GM23338 (cell line): Measurements from ENCODE around the gene WAPL. TPM values are rescaled to one million over a fixed set of nuclear protein-coding genes. Genes with fewer than 3 reads are reported as not detected.

Experiments used
- ATAC-seq: fragments of 200-7000 bp; cut with Tn5 transposase; 3 replicates; pipeline ENCODE4 v1.9.1; 2020
- DNase-seq: peaks from one replicate; pipeline ENCODE4 v3.0.0-alpha.2; 2015; ENCODE audit warnings: low spot score
- H2AFZ ChIP-seq: fragments of 200-600 bp; sonication (generic); 2 replicates; pipeline ENCODE4 v1.8.0; 2016; ENCODE audit warnings: antibody characterized with exemption, mild to moderate bottlenecking, moderate library complexity
- H3F3A ChIP-seq: fragments of 200-600 bp; sonication (generic); replicated peaks from 2 replicates; pipeline ENCODE4 v1.8.0; 2017; ENCODE audit warnings: antibody characterized with exemption, mixed run types, low read depth
- H3K27ac ChIP-seq: fragments of 200-600 bp; sonication (generic); 2 replicates; pipeline ENCODE4 v1.6.1; 2016; ENCODE audit warnings: low read depth
- H3K27me3 ChIP-seq: fragments of 200-600 bp; sonication (generic); 2 replicates; pipeline ENCODE4 v1.8.0; 2016; ENCODE audit warnings: mild to moderate bottlenecking, mixed run types, moderate library complexity; ENCODE audit not compliant: insufficient read depth
- H3K36me3 ChIP-seq: fragments of 200-600 bp; sonication (generic); 2 replicates; pipeline ENCODE4 v1.8.0; 2016; ENCODE audit warnings: mild to moderate bottlenecking; ENCODE audit not compliant: insufficient read depth
- H3K4me1 ChIP-seq: fragments of 200-600 bp; sonication (generic); 2 replicates; pipeline ENCODE4 v1.8.0; 2016; ENCODE audit warnings: mild to moderate bottlenecking, moderate library complexity; ENCODE audit not compliant: insufficient read depth
- H3K4me2 ChIP-seq: fragments of 200-600 bp; sonication (generic); 2 replicates; pipeline ENCODE4 v1.7.1; 2017; ENCODE audit warnings: mixed run types
- H3K4me3 ChIP-seq: fragments of 200-600 bp; sonication (generic); 2 replicates; pipeline ENCODE4 v1.6.1; 2016; ENCODE audit warnings: mixed run types
- H3K79me2 ChIP-seq: fragments of 200-600 bp; sonication (generic); replicated peaks from 2 replicates; pipeline ENCODE4 v1.8.0; 2017; ENCODE audit warnings: mild to moderate bottlenecking; ENCODE audit not compliant: insufficient read depth
- H3K9me2 ChIP-seq: fragments of 200-600 bp; sonication (generic); 2 replicates; pipeline ENCODE4 v1.8.0; 2017; ENCODE audit not compliant: insufficient read depth
- H4K20me1 ChIP-seq: fragments of 200-600 bp; sonication (generic); replicated peaks from 2 replicates; pipeline ENCODE4 v1.8.0; 2017; ENCODE audit warnings: mild to moderate bottlenecking; ENCODE audit not compliant: insufficient read depth
- H3K27ac Mint-ChIP-seq: 2 replicates; pipeline ENCODE4 v1.8.0; 2020; ENCODE audit warnings: inconsistent platforms, mild to moderate bottlenecking, moderate library complexity, mixed read lengths
- H3K27me3 Mint-ChIP-seq: 3 replicates; pipeline ENCODE4 v1.8.0; 2022; ENCODE audit warnings: low read depth, mild to moderate bottlenecking, moderate library complexity, mixed read lengths, inconsistent platforms; ENCODE audit not compliant: insufficient read depth, poor library complexity
- H3K36me3 Mint-ChIP-seq: 3 replicates; pipeline ENCODE4 v1.8.0; 2021; ENCODE audit warnings: low read depth, mild to moderate bottlenecking, inconsistent platforms, moderate library complexity, mixed read lengths
- H3K4me1 Mint-ChIP-seq: 3 replicates; pipeline ENCODE4 v1.8.0; 2020; ENCODE audit warnings: mild to moderate bottlenecking, inconsistent platforms, mixed read lengths
- H3K4me3 Mint-ChIP-seq: 3 replicates; pipeline ENCODE4 v1.8.0; 2021; ENCODE audit warnings: moderate library complexity, mild to moderate bottlenecking, inconsistent platforms, mixed read lengths
- H3K9me3 Mint-ChIP-seq: 3 replicates; pipeline ENCODE4 v1.8.0; 2020; ENCODE audit warnings: moderate library complexity, mild to moderate bottlenecking, inconsistent platforms, mixed read lengths
- CREB1 ChIP-seq: fragments of 250-450 bp; sonication (Bioruptor Pico); IDR thresholded peaks from 2 replicates; pipeline ENCODE4 v1.5.0; 2020; ENCODE audit warnings: low read depth, mild to moderate bottlenecking, moderate library complexity
- CTCF ChIP-seq, 2 experiments: fragments of 200-600 bp in 1 of 2; sonication (generic) in 1 of 2; conservative IDR thresholded peaks; 2 replicates each; pipeline versions ENCODE4 v1.5.1 to v1.6.1; 2016 to 2017; ENCODE audit warnings: antibody characterized with exemption in 2 of 2, low read depth in 2 of 2, mild to moderate bottlenecking in 2 of 2, moderate library complexity in 1 of 2
- EZH2 ChIP-seq: fragments of 200-600 bp; sonication (generic); IDR thresholded peaks from one replicate; pipeline ENCODE4 v1.8.0; 2017; ENCODE audit warnings: antibody characterized with exemption, mild to moderate bottlenecking, low read depth; ENCODE audit not compliant: unreplicated experiment
- JUNB ChIP-seq: IDR thresholded peaks from one replicate; pipeline ENCODE4 v1.6.1; 2016; ENCODE audit warnings: antibody characterized with exemption; ENCODE audit not compliant: unreplicated experiment
- NANOG ChIP-seq: IDR thresholded peaks from 2 replicates; pipeline ENCODE4 v1.6.1; 2016; ENCODE audit warnings: antibody characterized with exemption, borderline replicate concordance
- ZNF114 ChIP-seq: fragments of 250-450 bp; sonication (Bioruptor Pico); IDR thresholded peaks from 2 replicates; pipeline ENCODE4 v1.5.0; 2020; ENCODE audit warnings: mild to moderate bottlenecking, moderate library complexity
- ZNF331 ChIP-seq: fragments of 250-450 bp; sonication (Bioruptor Pico); IDR thresholded peaks from 2 replicates; pipeline ENCODE4 v1.5.0; 2020; ENCODE audit warnings: low read depth, mild to moderate bottlenecking, moderate library complexity
- ZNF462 ChIP-seq: fragments of 250-450 bp; sonication (Bioruptor Pico); IDR thresholded peaks from 2 replicates; pipeline ENCODE4 v1.5.0; 2020; ENCODE audit warnings: mild to moderate bottlenecking, moderate library complexity
- polyA plus RNA-seq: library from polyadenylated mRNA; unstranded; fragments of >200 nt; fragmentation: Nextera tagmentation; extraction: Ambion mirVana; gene quantifications from 2 replicates; pipeline ENCODE4 v1.2.1, GENCODE V29; 2016
- total RNA-seq: library from RNA; depleted of rRNA; stranded (reverse); fragments of >200 nt; shearing (Covaris generic); gene quantifications from 2 replicates; pipeline ENCODE4 v1.2.3, GENCODE V29; 2014

Gene WAPL
- total and polyA plus RNA-seq, 2 experiments from 2014 or later: 25.2 to 60.8 TPM

- H3K4me1 Mint-ChIP-seq: peaks cover 31% of the 10 kb centered on the region
Observed at GRCh38 chr10:86523348-86523747, 1.8 kb upstream of the WAPL start.

GRCh38 chr10:86522510-86522855 lies 891 bp upstream of the WAPL start:
- Histone ChIP-seq H3K27ac (no peak overlapping the region), H4K20me1 (peaks cover 28% of the 10 kb centered on the region), H3K4me1 (peaks cover 26% of the 10 kb centered on the region), H3F3A (no peaks in the 10 kb centered on the region), H3K9me2 (no peaks in the 10 kb centered on the region), H3K79me2 (peaks cover 53% of the 10 kb centered on the region), H3K27me3 (no peaks in the 10 kb centered on the region), H3K4me3 (peak overlapping the region; percentile 96), H3K4me2 (peak overlapping the region; percentile 99), H3K36me3 (peaks cover 4% of the 10 kb centered on the region; the same call in 1 of the 2 replicates), H2AFZ (peak overlapping the region; percentile 80; the same call in 1 of the 2 replicates)
- peak overlapping the region; percentile 9; the same call in 1 of the 2 replicates for H3K27ac Mint-ChIP-seq
- no peaks in the 10 kb centered on the region for H3K9me3 Mint-ChIP-seq
- ATAC-seq (no peak), DNase-seq (no peak)
- peaks cover 11% of the 10 kb centered on the region for H3K27me3 Mint-ChIP-seq
- peaks cover 10% of the 10 kb centered on the region for H3K36me3 Mint-ChIP-seq
- H3K4me1 Mint-ChIP-seq: peaks cover 31% of the 10 kb centered on the region
- peak overlapping the region; percentile 86 for H3K4me3 Mint-ChIP-seq
- TF ChIP-seq ZNF462 (CRISPR knock-in tag) (no peak), ZNF114 (no peak), ZNF331 (CRISPR knock-in tag) (no peak), NANOG (no peak), CREB1 (no peak), JUNB (no peak)

More at GRCh38 chr10:86523348-86523747, 1.8 kb upstream of the WAPL start:
- ATAC-seq (no peak), DNase-seq (peak; percentile 32)
- TF ChIP-seq EZH2 (no peak), CTCF (conservative IDR thresholded peaks at IDR 0.05; ENCODE audit: low read depth in 2 of 2) (peak; percentile 46 to 55)
- H3K27me3 Mint-ChIP-seq: peaks cover 13% of the 10 kb centered on the region
- peak overlapping the region; percentile 86 for H3K4me3 Mint-ChIP-seq
- H3K9me3 Mint-ChIP-seq: no peaks in the 10 kb centered on the region
- Histone ChIP-seq H3K4me2 (peak overlapping the region; percentile 99), H2AFZ (no peak overlapping the region), H3F3A (no peaks in the 10 kb centered on the region), H3K79me2 (peaks cover 45% of the 10 kb centered on the region), H4K20me1 (peaks cover 22% of the 10 kb centered on the region), H3K27me3 (no peaks in the 10 kb centered on the region), H3K4me3 (peak overlapping the region; percentile 96), H3K4me1 (peaks cover 26% of the 10 kb centered on the region), H3K36me3 (no peaks in the 10 kb centered on the region), H3K9me2 (no peaks in the 10 kb centered on the region), H3K27ac (no peak overlapping the region)
- H3K36me3 Mint-ChIP-seq: peaks cover 4% of the 10 kb centered on the region; the same call in 1 of the 3 replicates
- no peak overlapping the region for H3K27ac Mint-ChIP-seq
